GM23338 (cell line): ENCODE data around the gene SMAD3. TPM values are rescaled to one million over a fixed set of nuclear protein-coding genes. Genes with fewer than 3 reads are reported as not detected.

Source experiments
- ATAC-seq: fragments of 200-7000 bp; cut with Tn5 transposase; 3 replicates; pipeline ENCODE4 v1.9.1; 2020
- DNase-seq: peaks from one replicate; pipeline ENCODE4 v3.0.0-alpha.2; 2015; ENCODE audit warnings: low spot score
- H2AFZ ChIP-seq: fragments of 200-600 bp; sonication (generic); 2 replicates; pipeline ENCODE4 v1.8.0; 2016; ENCODE audit warnings: antibody characterized with exemption, mild to moderate bottlenecking, moderate library complexity
- H3F3A ChIP-seq: fragments of 200-600 bp; sonication (generic); replicated peaks from 2 replicates; pipeline ENCODE4 v1.8.0; 2017; ENCODE audit warnings: antibody characterized with exemption, mixed run types, low read depth
- H3K27ac ChIP-seq: fragments of 200-600 bp; sonication (generic); 2 replicates; pipeline ENCODE4 v1.6.1; 2016; ENCODE audit warnings: low read depth
- H3K27me3 ChIP-seq: fragments of 200-600 bp; sonication (generic); 2 replicates; pipeline ENCODE4 v1.8.0; 2016; ENCODE audit warnings: mild to moderate bottlenecking, mixed run types, moderate library complexity; ENCODE audit not compliant: insufficient read depth
- H3K36me3 ChIP-seq: fragments of 200-600 bp; sonication (generic); 2 replicates; pipeline ENCODE4 v1.8.0; 2016; ENCODE audit warnings: mild to moderate bottlenecking; ENCODE audit not compliant: insufficient read depth
- H3K4me1 ChIP-seq: fragments of 200-600 bp; sonication (generic); 2 replicates; pipeline ENCODE4 v1.8.0; 2016; ENCODE audit warnings: mild to moderate bottlenecking, moderate library complexity; ENCODE audit not compliant: insufficient read depth
- H3K4me2 ChIP-seq: fragments of 200-600 bp; sonication (generic); 2 replicates; pipeline ENCODE4 v1.7.1; 2017; ENCODE audit warnings: mixed run types
- H3K4me3 ChIP-seq: fragments of 200-600 bp; sonication (generic); 2 replicates; pipeline ENCODE4 v1.6.1; 2016; ENCODE audit warnings: mixed run types
- H3K79me2 ChIP-seq: fragments of 200-600 bp; sonication (generic); replicated peaks from 2 replicates; pipeline ENCODE4 v1.8.0; 2017; ENCODE audit warnings: mild to moderate bottlenecking; ENCODE audit not compliant: insufficient read depth
- H3K9me2 ChIP-seq: fragments of 200-600 bp; sonication (generic); 2 replicates; pipeline ENCODE4 v1.8.0; 2017; ENCODE audit not compliant: insufficient read depth
- H4K20me1 ChIP-seq: fragments of 200-600 bp; sonication (generic); replicated peaks from 2 replicates; pipeline ENCODE4 v1.8.0; 2017; ENCODE audit warnings: mild to moderate bottlenecking; ENCODE audit not compliant: insufficient read depth
- H3K27ac Mint-ChIP-seq: 2 replicates; pipeline ENCODE4 v1.8.0; 2020; ENCODE audit warnings: inconsistent platforms, mild to moderate bottlenecking, moderate library complexity, mixed read lengths
- H3K27me3 Mint-ChIP-seq: 3 replicates; pipeline ENCODE4 v1.8.0; 2022; ENCODE audit warnings: low read depth, mild to moderate bottlenecking, moderate library complexity, mixed read lengths, inconsistent platforms; ENCODE audit not compliant: insufficient read depth, poor library complexity
- H3K36me3 Mint-ChIP-seq: 3 replicates; pipeline ENCODE4 v1.8.0; 2021; ENCODE audit warnings: low read depth, mild to moderate bottlenecking, inconsistent platforms, moderate library complexity, mixed read lengths
- H3K4me1 Mint-ChIP-seq: 3 replicates; pipeline ENCODE4 v1.8.0; 2020; ENCODE audit warnings: mild to moderate bottlenecking, inconsistent platforms, mixed read lengths
- H3K4me3 Mint-ChIP-seq: 3 replicates; pipeline ENCODE4 v1.8.0; 2021; ENCODE audit warnings: moderate library complexity, mild to moderate bottlenecking, inconsistent platforms, mixed read lengths
- H3K9me3 Mint-ChIP-seq: 3 replicates; pipeline ENCODE4 v1.8.0; 2020; ENCODE audit warnings: moderate library complexity, mild to moderate bottlenecking, inconsistent platforms, mixed read lengths
- CREB1 ChIP-seq: fragments of 250-450 bp; sonication (Bioruptor Pico); IDR thresholded peaks from 2 replicates; pipeline ENCODE4 v1.5.0; 2020; ENCODE audit warnings: low read depth, mild to moderate bottlenecking, moderate library complexity
- EZH2 ChIP-seq: fragments of 200-600 bp; sonication (generic); IDR thresholded peaks from one replicate; pipeline ENCODE4 v1.8.0; 2017; ENCODE audit warnings: antibody characterized with exemption, mild to moderate bottlenecking, low read depth; ENCODE audit not compliant: unreplicated experiment
- EZH2phosphoT487 ChIP-seq: fragments of 200-600 bp; sonication (generic); IDR thresholded peaks from one replicate; pipeline ENCODE4 v1.8.1; 2018; ENCODE audit warnings: antibody characterized with exemption; ENCODE audit not compliant: unreplicated experiment
- POLR2AphosphoS5 ChIP-seq: IDR thresholded peaks from 2 replicates; pipeline ENCODE4 v1.6.1; 2016; ENCODE audit warnings: antibody characterized with exemption, low read depth
- ZNF331 ChIP-seq: fragments of 250-450 bp; sonication (Bioruptor Pico); IDR thresholded peaks from 2 replicates; pipeline ENCODE4 v1.5.0; 2020; ENCODE audit warnings: low read depth, mild to moderate bottlenecking, moderate library complexity
- polyA plus RNA-seq: library from polyadenylated mRNA; unstranded; fragments of >200 nt; fragmentation: Nextera tagmentation; extraction: Ambion mirVana; gene quantifications from 2 replicates; pipeline ENCODE4 v1.2.1, GENCODE V29; 2016
- total RNA-seq: library from RNA; depleted of rRNA; stranded (reverse); fragments of >200 nt; shearing (Covaris generic); gene quantifications from 2 replicates; pipeline ENCODE4 v1.2.3, GENCODE V29; 2014
- TF ChIP-seq, protein P1 (sequence below), 2 experiments: fragments of 200-600 bp in 1 of 2; sonication (generic) in 1 of 2; conservative IDR thresholded peaks; 2 replicates each; pipeline versions ENCODE4 v1.5.1 to v1.6.1; 2016 to 2017; ENCODE audit warnings: antibody characterized with exemption in 2 of 2, low read depth in 2 of 2, mild to moderate bottlenecking in 2 of 2, moderate library complexity in 1 of 2
- TF ChIP-seq, protein P2 (sequence below): IDR thresholded peaks from 2 replicates; pipeline ENCODE4 v1.6.1; 2016; ENCODE audit warnings: antibody characterized with exemption
- TF ChIP-seq, protein P3 (sequence below): fragments of 250-450 bp; sonication (Bioruptor Pico); IDR thresholded peaks from 2 replicates; pipeline ENCODE4 v1.5.0; 2020; ENCODE audit warnings: mild to moderate bottlenecking, moderate library complexity

SMAD3 gene
- total and polyA plus RNA-seq, 2 experiments from 2014 or later: 4.9 to 11.6 TPM

DNA sequence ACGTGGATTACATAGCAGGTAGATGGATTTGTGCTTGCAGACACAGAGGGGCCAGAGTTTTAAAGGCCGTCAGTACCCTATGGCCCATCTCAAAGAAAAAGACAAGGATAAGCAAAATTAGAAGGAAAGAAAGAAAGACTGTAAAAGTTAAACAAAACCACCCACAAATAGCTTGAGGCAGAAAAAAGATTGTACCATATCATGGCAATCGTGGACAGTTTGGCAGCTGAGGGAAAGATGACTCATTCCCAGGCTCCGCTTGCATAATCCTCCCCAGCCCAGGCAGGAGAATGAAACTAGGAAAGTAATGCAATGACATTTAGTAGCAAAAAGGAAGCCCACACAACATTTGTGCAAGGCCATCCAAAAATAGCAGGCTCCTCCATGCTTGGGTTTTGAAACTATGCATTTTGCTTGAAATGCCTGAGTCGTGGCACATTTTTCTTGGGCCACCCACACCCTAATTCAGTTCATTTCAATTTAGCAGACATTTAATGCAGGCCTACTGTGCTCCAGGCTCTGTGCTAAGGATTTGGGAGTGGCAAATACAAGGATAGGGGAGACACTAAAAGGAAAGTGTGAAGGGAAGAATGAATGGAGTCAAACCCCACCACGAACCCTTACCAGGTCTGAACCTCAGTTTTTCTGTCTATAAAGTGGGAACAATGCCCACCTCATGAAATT, 40.9 kb upstream of the SMAD3 start:
- Histone ChIP-seq H3K4me2 (no peak overlapping the region), H3K27me3 (no peaks in the 10 kb centered on the region), H3K36me3 (no peaks in the 10 kb centered on the region), H3K27ac (no peak overlapping the region; the same call in 1 of the 2 replicates), H3K9me2 (0 out of 2 replicates have a peak, but pooled peaks cover 5% of the 10 kb centered on the region), H3F3A (peaks cover 11% of the 10 kb centered on the region), H2AFZ (no peak overlapping the region), H4K20me1 (no peaks in the 10 kb centered on the region), H3K79me2 (no peaks in the 10 kb centered on the region), H3K4me1 (peaks cover 27% of the 10 kb centered on the region), H3K4me3 (no peak overlapping the region)
- ATAC-seq (no peak), DNase-seq (no peak)
- peaks cover 40% of the 10 kb centered on the region for H3K4me1 Mint-ChIP-seq
- peaks cover 4% of the 10 kb centered on the region for H3K27me3 Mint-ChIP-seq
- TF ChIP-seq EZH2 (no peak), ZNF331 (CRISPR knock-in tag) (no peak), POLR2AphosphoS5 (no peak), EZH2phosphoT487 (no peak), CREB1 (CRISPR knock-in tag) (no peak)
- TF ChIP-seq, protein P1, sequence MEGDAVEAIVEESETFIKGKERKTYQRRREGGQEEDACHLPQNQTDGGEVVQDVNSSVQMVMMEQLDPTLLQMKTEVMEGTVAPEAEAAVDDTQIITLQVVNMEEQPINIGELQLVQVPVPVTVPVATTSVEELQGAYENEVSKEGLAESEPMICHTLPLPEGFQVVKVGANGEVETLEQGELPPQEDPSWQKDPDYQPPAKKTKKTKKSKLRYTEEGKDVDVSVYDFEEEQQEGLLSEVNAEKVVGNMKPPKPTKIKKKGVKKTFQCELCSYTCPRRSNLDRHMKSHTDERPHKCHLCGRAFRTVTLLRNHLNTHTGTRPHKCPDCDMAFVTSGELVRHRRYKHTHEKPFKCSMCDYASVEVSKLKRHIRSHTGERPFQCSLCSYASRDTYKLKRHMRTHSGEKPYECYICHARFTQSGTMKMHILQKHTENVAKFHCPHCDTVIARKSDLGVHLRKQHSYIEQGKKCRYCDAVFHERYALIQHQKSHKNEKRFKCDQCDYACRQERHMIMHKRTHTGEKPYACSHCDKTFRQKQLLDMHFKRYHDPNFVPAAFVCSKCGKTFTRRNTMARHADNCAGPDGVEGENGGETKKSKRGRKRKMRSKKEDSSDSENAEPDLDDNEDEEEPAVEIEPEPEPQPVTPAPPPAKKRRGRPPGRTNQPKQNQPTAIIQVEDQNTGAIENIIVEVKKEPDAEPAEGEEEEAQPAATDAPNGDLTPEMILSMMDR (conservative IDR thresholded peaks at IDR 0.05; ENCODE audit: low read depth in 2 of 2): no peak
- TF ChIP-seq, protein P2, sequence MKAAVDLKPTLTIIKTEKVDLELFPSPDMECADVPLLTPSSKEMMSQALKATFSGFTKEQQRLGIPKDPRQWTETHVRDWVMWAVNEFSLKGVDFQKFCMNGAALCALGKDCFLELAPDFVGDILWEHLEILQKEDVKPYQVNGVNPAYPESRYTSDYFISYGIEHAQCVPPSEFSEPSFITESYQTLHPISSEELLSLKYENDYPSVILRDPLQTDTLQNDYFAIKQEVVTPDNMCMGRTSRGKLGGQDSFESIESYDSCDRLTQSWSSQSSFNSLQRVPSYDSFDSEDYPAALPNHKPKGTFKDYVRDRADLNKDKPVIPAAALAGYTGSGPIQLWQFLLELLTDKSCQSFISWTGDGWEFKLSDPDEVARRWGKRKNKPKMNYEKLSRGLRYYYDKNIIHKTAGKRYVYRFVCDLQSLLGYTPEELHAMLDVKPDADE: no peak
- TF ChIP-seq, protein P3, sequence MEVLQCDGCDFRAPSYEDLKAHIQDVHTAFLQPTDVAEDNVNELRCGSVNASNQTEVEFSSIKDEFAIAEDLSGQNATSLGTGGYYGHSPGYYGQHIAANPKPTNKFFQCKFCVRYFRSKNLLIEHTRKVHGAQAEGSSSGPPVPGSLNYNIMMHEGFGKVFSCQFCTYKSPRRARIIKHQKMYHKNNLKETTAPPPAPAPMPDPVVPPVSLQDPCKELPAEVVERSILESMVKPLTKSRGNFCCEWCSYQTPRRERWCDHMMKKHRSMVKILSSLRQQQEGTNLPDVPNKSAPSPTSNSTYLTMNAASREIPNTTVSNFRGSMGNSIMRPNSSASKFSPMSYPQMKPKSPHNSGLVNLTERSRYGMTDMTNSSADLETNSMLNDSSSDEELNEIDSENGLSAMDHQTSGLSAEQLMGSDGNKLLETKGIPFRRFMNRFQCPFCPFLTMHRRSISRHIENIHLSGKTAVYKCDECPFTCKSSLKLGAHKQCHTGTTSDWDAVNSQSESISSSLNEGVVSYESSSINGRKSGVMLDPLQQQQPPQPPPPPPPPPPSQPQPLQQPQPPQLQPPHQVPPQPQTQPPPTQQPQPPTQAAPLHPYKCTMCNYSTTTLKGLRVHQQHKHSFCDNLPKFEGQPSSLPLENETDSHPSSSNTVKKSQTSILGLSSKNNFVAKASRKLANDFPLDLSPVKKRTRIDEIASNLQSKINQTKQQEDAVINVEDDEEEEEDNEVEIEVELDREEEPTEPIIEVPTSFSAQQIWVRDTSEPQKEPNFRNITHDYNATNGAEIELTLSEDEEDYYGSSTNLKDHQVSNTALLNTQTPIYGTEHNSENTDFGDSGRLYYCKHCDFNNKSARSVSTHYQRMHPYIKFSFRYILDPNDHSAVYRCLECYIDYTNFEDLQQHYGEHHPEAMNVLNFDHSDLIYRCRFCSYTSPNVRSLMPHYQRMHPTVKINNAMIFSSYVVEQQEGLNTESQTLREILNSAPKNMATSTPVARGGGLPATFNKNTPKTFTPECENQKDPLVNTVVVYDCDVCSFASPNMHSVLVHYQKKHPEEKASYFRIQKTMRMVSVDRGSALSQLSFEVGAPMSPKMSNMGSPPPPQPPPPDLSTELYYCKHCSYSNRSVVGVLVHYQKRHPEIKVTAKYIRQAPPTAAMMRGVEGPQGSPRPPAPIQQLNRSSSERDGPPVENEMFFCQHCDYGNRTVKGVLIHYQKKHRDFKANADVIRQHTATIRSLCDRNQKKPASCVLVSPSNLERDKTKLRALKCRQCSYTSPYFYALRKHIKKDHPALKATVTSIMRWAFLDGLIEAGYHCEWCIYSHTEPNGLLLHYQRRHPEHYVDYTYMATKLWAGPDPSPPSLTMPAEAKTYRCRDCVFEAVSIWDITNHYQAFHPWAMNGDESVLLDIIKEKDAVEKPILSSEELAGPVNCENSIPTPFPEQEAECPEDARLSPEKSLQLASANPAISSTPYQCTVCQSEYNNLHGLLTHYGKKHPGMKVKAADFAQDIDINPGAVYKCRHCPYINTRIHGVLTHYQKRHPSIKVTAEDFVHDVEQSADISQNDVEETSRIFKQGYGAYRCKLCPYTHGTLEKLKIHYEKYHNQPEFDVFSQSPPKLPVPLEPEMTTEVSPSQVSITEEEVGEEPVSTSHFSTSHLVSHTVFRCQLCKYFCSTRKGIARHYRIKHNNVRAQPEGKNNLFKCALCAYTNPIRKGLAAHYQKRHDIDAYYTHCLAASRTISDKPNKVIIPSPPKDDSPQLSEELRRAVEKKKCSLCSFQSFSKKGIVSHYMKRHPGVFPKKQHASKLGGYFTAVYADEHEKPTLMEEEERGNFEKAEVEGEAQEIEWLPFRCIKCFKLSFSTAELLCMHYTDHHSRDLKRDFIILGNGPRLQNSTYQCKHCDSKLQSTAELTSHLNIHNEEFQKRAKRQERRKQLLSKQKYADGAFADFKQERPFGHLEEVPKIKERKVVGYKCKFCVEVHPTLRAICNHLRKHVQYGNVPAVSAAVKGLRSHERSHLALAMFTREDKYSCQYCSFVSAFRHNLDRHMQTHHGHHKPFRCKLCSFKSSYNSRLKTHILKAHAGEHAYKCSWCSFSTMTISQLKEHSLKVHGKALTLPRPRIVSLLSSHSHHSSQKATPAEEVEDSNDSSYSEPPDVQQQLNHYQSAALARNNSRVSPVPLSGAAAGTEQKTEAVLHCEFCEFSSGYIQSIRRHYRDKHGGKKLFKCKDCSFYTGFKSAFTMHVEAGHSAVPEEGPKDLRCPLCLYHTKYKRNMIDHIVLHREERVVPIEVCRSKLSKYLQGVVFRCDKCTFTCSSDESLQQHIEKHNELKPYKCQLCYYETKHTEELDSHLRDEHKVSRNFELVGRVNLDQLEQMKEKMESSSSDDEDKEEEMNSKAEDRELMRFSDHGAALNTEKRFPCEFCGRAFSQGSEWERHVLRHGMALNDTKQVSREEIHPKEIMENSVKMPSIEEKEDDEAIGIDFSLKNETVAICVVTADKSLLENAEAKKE (CRISPR knock-in tag): no peak
- H3K9me3 Mint-ChIP-seq: no peaks in the 10 kb centered on the region; the same call in 2 of the 3 replicates
- peak overlapping the region; percentile 48 for H3K27ac Mint-ChIP-seq
- no peak overlapping the region for H3K4me3 Mint-ChIP-seq
- H3K36me3 Mint-ChIP-seq: no peaks in the 10 kb centered on the region
